Neutrophil (primary cell): ENCODE data around the gene CACNA1C.

Source experiments
- H3K27ac ChIP-seq: fragments of 200-600 bp; sonication (generic); 2 replicates; pipeline ENCODE4 v1.5.1; 2016; ENCODE audit warnings: mild to moderate bottlenecking, moderate library complexity
- H3K27me3 ChIP-seq: fragments of 200-600 bp; sonication (generic); 2 replicates; pipeline ENCODE4 v1.6.0; 2016; ENCODE audit warnings: mild to moderate bottlenecking
- H3K36me3 ChIP-seq: fragments of 200-600 bp; sonication (generic); 2 replicates; pipeline ENCODE4 v1.5.1; 2017
- H3K4me1 ChIP-seq, 2 experiments: fragments of 200-600 bp in 1 of 2; sonication (generic) in 1 of 2; 1 replicate in 1 of 2; 2 replicates in 1 of 2; pipeline versions ENCODE4 v1.5.1 to v1.6.1; 2013 to 2016; ENCODE audit warnings: low read depth in 1 of 2, low read length in 1 of 2, mild to moderate bottlenecking in 1 of 2, moderate library complexity in 1 of 2; ENCODE audit not compliant: control insufficient read depth in 1 of 2, insufficient read depth in 1 of 2
- H3K4me3 ChIP-seq, 2 experiments: fragments of 200-600 bp in 1 of 2; sonication (generic) in 1 of 2; 1 replicate in 1 of 2; 2 replicates in 1 of 2; pipeline ENCODE4 v1.5.1; 2013 to 2016; ENCODE audit warnings: low read depth in 1 of 2, low read length in 1 of 2, mild to moderate bottlenecking in 1 of 2, moderate library complexity in 1 of 2
- H3K9me3 ChIP-seq: fragments of 200-600 bp; sonication (generic); 2 replicates; pipeline ENCODE4 v1.5.1; 2016
- CTCF ChIP-seq: fragments of 200-600 bp; sonication (generic); IDR thresholded peaks from 2 replicates; pipeline ENCODE4 v1.5.1; 2016; ENCODE audit warnings: antibody characterized with exemption

Gene CACNA1C

GRCh38 chr12:2628401-2628800 lies 575.6 kb downstream of the CACNA1C start:
- no peak for TF ChIP-seq CTCF

GRCh38 chr12:2629051-2629450 lies 576.3 kb downstream of the CACNA1C start:
- Histone ChIP-seq H3K36me3 (no peaks in the 10 kb centered on the region), H3K27me3 (peaks cover 47% of the 10 kb centered on the region), H3K27ac (no peak overlapping the region), H3K4me3 (no peak overlapping the region), H3K9me3 (no peaks in the 10 kb centered on the region), H3K4me1 (no peaks in the 10 kb centered on the region)
- TF ChIP-seq CTCF = no peak

More at GRCh38 chr12:2628401-2628800, 575.6 kb downstream of the CACNA1C start:
- Histone ChIP-seq H3K9me3 (no peaks in the 10 kb centered on the region), H3K27ac (no peak overlapping the region), H3K36me3 (no peaks in the 10 kb centered on the region), H3K4me3 (no peak overlapping the region), H3K4me1 (no peaks in the 10 kb centered on the region), H3K27me3 (peaks cover 53% of the 10 kb centered on the region)

DNA sequence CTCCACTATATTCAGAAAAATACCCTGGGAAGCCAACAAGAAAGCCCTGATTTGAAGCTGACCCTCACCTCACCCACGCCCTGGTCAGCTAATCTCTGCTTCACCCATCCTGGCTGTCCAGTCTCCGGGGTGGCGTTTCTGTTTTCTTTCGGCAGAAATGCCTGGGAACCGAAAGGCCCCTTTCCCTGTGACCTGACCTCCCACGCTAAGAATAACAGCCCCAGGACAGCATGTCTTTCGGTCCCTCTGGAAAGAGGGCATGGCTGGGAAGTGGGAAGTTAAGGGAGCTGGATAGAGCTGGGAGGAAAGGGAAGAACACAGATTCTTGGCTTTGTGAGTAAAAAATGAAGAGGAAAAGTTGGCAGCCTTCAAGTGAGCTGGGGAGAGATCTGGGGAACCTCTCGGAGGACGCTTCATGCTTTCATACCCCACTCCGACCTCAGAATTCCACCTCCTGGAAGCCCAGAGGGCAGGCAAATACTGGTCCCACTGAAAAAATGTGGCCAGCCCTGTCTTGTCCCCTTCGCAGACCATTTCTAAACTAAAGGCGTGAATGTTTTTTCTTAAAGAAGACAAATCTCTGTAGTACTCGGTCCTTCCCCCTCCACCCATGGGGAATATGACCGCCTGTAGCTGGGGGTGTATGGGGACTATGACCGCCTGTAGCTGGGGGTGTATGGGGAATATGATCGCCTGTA lies 579.0 kb downstream of the CACNA1C start:
- Histone ChIP-seq H3K9me3 (no peaks in the 10 kb centered on the region), H3K27me3 (peaks cover 19% of the 10 kb centered on the region), H3K4me3 (no peak overlapping the region), H3K4me1 (no peaks in the 10 kb centered on the region), H3K27ac (no peak overlapping the region), H3K36me3 (no peaks in the 10 kb centered on the region)
- TF ChIP-seq CTCF = no peak

GRCh38 chr12:2633176-2633824 lies 580.5 kb downstream of the CACNA1C start:
- peaks cover 4% of the 10 kb centered on the region for H3K27me3 ChIP-seq
- H3K36me3 ChIP-seq = no peaks in the 10 kb centered on the region
- no peaks in the 10 kb centered on the region for H3K4me1 ChIP-seq
- H3K9me3 ChIP-seq = no peaks in the 10 kb centered on the region
- H3K27ac ChIP-seq = no peak overlapping the region
- no peak overlapping the region for H3K4me3 ChIP-seq
- TF ChIP-seq CTCF = no peak

- Histone ChIP-seq H3K36me3 (no peaks in the 10 kb centered on the region), H3K27me3 (no peaks in the 10 kb centered on the region), H3K4me3 (no peak overlapping the region), H3K27ac (no peak overlapping the region), H3K4me1 (no peaks in the 10 kb centered on the region), H3K9me3 (no peaks in the 10 kb centered on the region)
- no peak for TF ChIP-seq CTCF
Measured at GRCh38 chr12:2633825-2634200, 581.0 kb downstream of the CACNA1C start.
